ENCODE results near the gene PRKG1.
"Not testable (repeated sequence)": the region's sequence is repeated elsewhere in the genome, so short reads cannot be mapped to it uniquely, and the experiment has no call there.

Gene PRKG1

GRCh38 chr10:51542853-51543252 lies 468.6 kb downstream of the PRKG1 start:
- no peak for FAIRE-seq

- no peak for FAIRE-seq
Observed at GRCh38 chr10:51544933-51545332, 470.6 kb downstream of the PRKG1 start.

GRCh38 chr10:51547941-51548340 lies 473.7 kb downstream of the PRKG1 start:
- no peak for FAIRE-seq

- no peak for FAIRE-seq
Observed at GRCh38 chr10:51552879-51553278, 478.6 kb downstream of the PRKG1 start.

GRCh38 chr10:51564896-51565510 lies 490.7 kb downstream of the PRKG1 start:
- FAIRE-seq = no peak

- no peak for FAIRE-seq
Observed at GRCh38 chr10:51567271-51567670, 493.0 kb downstream of the PRKG1 start.

GRCh38 chr10:51569467-51569866 lies 495.2 kb downstream of the PRKG1 start:
- FAIRE-seq = no peak

GRCh38 chr10:51574248-51575048 lies 500.2 kb downstream of the PRKG1 start:
- no peak for FAIRE-seq

- FAIRE-seq = not testable (repeated sequence)
Observed at GRCh38 chr10:51581196-51581595, 506.9 kb downstream of the PRKG1 start.

GRCh38 chr10:51583976-51584375 lies 509.7 kb downstream of the PRKG1 start:
- no peak for FAIRE-seq

GRCh38 chr10:51585742-51586141 lies 511.5 kb downstream of the PRKG1 start:
- FAIRE-seq = no peak

GRCh38 chr10:51588984-51589383 lies 514.7 kb downstream of the PRKG1 start:
- no peak for FAIRE-seq

GRCh38 chr10:51590818-51591217 lies 516.5 kb downstream of the PRKG1 start:
- no peak for FAIRE-seq

- FAIRE-seq = no peak
Observed at GRCh38 chr10:51596695-51597094, 522.4 kb downstream of the PRKG1 start.

- no peak for FAIRE-seq
Observed at GRCh38 chr10:51599647-51600046, 525.4 kb downstream of the PRKG1 start.

- no peak for FAIRE-seq
Observed at GRCh38 chr10:51602326-51602725, 528.0 kb downstream of the PRKG1 start.

- no peak for FAIRE-seq
Observed at GRCh38 chr10:51604579-51604978, 530.3 kb downstream of the PRKG1 start.

- FAIRE-seq = no peak
Observed at GRCh38 chr10:51606825-51607462, 532.7 kb downstream of the PRKG1 start.

GRCh38 chr10:51607463-51607835 lies 533.2 kb downstream of the PRKG1 start:
- FAIRE-seq = no peak

- no peak for FAIRE-seq
Observed at GRCh38 chr10:51608211-51608610, 533.9 kb downstream of the PRKG1 start.

GRCh38 chr10:51615764-51616298 lies 541.5 kb downstream of the PRKG1 start:
- no peak for FAIRE-seq

GRCh38 chr10:51617576-51618235 lies 543.4 kb downstream of the PRKG1 start:
- no peak for FAIRE-seq

- FAIRE-seq = no peak
Observed at GRCh38 chr10:51619365-51619764, 545.1 kb downstream of the PRKG1 start.

Data from colon (tissue), 2 donors.